Measurements from ENCODE around the gene NCR2.

- no peak for TF ChIP-seq ZBTB43 (CRISPR knock-in tag; IDR thresholded peaks at IDR 0.05)
- no peak for TF ChIP-seq ZNF232 (CRISPR knock-in tag; IDR thresholded peaks at IDR 0.05)
- TF ChIP-seq CTCF (IDR thresholded peaks at IDR 0.05), result no peak
- no peak for TF ChIP-seq MYBL2 (CRISPR knock-in tag; IDR thresholded peaks at IDR 0.05)
Measured at GRCh38 chr6:41335943-41336342, 535 bp downstream of the NCR2 start.

Measured in WTC11 (cell line).